Parathyroid adenoma (tissue), 2 donors: Measurements from ENCODE around the gene TMEM87B.

Experiments used
- H2AFZ ChIP-seq: fragments of 300-600 bp; sonication (generic); one replicate; pipeline ENCODE4 v1.7.0; 2017; ENCODE audit warnings: antibody characterized with exemption, mild to moderate bottlenecking
- H3K27ac ChIP-seq: fragments of 300-600 bp; sonication (generic); one replicate; pipeline ENCODE4 v1.7.0; 2017
- H3K27me3 ChIP-seq: fragments of 300-600 bp; sonication (generic); one replicate; pipeline ENCODE4 v1.7.0; 2017; ENCODE audit warnings: low read length; ENCODE audit not compliant: control insufficient read depth, insufficient read depth
- H3K36me3 ChIP-seq: fragments of 300-600 bp; sonication (generic); one replicate; pipeline ENCODE4 v1.7.0; 2017; ENCODE audit warnings: low read length; ENCODE audit not compliant: control insufficient read depth, insufficient read depth
- H3K4me1 ChIP-seq: fragments of 300-600 bp; sonication (generic); one replicate; pipeline ENCODE4 v1.7.0; 2017; ENCODE audit warnings: control low read depth
- H3K4me2 ChIP-seq: fragments of 300-600 bp; sonication (generic); one replicate; pipeline ENCODE4 v1.7.0; 2017; ENCODE audit warnings: low read length
- H3K4me3 ChIP-seq: fragments of 300-600 bp; sonication (generic); one replicate; pipeline ENCODE4 v1.7.0; 2017; ENCODE audit warnings: low read depth, low read length
- H3K79me2 ChIP-seq: fragments of 300-600 bp; sonication (generic); one replicate; pipeline ENCODE4 v1.7.0; 2017; ENCODE audit warnings: control low read depth
- H3K9ac ChIP-seq: fragments of 300-600 bp; sonication (generic); one replicate; pipeline ENCODE4 v1.7.0; 2017; ENCODE audit warnings: mild to moderate bottlenecking
- H3K9me3 ChIP-seq: fragments of 300-600 bp; sonication (generic); one replicate; pipeline ENCODE4 v1.7.0; 2017; ENCODE audit warnings: low read length; ENCODE audit not compliant: control insufficient read depth
- TF ChIP-seq, protein P1 (sequence below): fragments of 300-600 bp; sonication (generic); IDR thresholded peaks from one replicate; pipeline ENCODE4 v1.7.0; 2017; ENCODE audit warnings: antibody characterized with exemption, mild to moderate bottlenecking
- donor health status: primary hyperparathyroidism.

TMEM87B gene

DNA sequence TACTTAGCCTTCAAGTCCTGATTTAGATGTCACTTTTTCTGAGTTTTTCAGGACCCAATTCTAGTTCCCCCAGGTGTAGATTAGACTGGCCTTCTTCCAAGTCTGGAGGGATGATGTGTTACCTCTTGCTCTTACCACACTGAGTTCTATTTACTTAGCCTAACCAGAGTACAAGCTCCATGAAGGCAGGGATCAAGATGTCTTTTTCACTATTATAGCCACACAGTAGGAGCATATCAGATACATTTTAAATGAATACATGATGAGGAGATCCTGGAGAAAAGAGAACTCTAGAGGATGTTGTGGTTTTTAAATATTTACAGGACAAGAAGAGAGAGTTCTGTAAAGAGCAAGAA, 30.3 kb downstream of the TMEM87B start:
- Histone ChIP-seq H3K9me3 (no peaks in the 10 kb centered on the region), H3K36me3 (no peaks in the 10 kb centered on the region), H2AFZ (no peak overlapping the region), H3K79me2 (peaks cover 6% of the 10 kb centered on the region), H3K4me2 (no peak overlapping the region), H3K9ac (no peak overlapping the region), H3K27ac (no peak overlapping the region), H3K27me3 (no peaks in the 10 kb centered on the region), H3K4me1 (no peaks in the 10 kb centered on the region), H3K4me3 (no peak overlapping the region)
- TF ChIP-seq, protein P1, sequence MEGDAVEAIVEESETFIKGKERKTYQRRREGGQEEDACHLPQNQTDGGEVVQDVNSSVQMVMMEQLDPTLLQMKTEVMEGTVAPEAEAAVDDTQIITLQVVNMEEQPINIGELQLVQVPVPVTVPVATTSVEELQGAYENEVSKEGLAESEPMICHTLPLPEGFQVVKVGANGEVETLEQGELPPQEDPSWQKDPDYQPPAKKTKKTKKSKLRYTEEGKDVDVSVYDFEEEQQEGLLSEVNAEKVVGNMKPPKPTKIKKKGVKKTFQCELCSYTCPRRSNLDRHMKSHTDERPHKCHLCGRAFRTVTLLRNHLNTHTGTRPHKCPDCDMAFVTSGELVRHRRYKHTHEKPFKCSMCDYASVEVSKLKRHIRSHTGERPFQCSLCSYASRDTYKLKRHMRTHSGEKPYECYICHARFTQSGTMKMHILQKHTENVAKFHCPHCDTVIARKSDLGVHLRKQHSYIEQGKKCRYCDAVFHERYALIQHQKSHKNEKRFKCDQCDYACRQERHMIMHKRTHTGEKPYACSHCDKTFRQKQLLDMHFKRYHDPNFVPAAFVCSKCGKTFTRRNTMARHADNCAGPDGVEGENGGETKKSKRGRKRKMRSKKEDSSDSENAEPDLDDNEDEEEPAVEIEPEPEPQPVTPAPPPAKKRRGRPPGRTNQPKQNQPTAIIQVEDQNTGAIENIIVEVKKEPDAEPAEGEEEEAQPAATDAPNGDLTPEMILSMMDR: no peak

DNA sequence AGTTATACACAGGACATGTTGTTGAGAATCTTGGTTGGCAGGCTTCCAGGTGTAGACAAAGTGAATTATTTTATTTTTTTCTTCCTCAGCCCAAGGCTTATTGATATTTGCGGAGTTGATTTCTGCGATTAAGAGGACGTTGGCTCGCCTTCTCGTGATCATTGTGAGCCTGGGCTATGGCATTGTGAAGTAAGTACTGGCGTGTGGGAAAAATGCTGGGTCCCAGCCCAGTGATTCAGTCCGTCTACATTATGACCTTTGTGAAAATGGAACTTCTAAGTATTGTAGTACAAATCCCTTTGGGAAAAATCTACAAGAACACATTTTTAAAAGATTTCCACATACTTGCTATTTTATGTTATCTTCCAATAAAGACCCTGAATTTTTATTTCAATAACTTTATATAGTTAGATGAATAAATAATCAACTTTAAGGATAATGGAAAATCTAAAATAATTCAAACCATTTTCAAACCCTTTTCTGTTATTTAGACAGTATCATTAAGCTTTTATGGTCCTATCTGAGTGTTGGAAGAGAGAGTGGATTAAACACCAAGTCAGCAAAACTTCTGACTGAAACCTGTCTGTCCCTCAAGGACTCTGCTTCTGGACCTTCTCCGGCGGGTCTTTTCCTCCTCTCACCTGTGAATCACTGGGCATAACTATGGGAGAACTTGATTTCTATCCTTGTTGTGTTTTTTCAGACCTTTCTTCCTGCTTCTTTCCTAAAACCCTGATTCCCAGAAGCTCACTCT, 31.0 kb downstream of the TMEM87B start:
- H3K27me3 ChIP-seq: no peaks in the 10 kb centered on the region
- H3K9ac ChIP-seq: no peak overlapping the region
- H3K4me3 ChIP-seq: no peak overlapping the region
- no peaks in the 10 kb centered on the region for H3K4me1 ChIP-seq
- H3K4me2 ChIP-seq: no peak overlapping the region
- H3K36me3 ChIP-seq: no peaks in the 10 kb centered on the region
- H3K27ac ChIP-seq: no peak overlapping the region
- peaks cover 6% of the 10 kb centered on the region for H3K79me2 ChIP-seq
- H2AFZ ChIP-seq: no peak overlapping the region
- TF ChIP-seq, protein P1: no peak
- no peaks in the 10 kb centered on the region for H3K9me3 ChIP-seq

DNA sequence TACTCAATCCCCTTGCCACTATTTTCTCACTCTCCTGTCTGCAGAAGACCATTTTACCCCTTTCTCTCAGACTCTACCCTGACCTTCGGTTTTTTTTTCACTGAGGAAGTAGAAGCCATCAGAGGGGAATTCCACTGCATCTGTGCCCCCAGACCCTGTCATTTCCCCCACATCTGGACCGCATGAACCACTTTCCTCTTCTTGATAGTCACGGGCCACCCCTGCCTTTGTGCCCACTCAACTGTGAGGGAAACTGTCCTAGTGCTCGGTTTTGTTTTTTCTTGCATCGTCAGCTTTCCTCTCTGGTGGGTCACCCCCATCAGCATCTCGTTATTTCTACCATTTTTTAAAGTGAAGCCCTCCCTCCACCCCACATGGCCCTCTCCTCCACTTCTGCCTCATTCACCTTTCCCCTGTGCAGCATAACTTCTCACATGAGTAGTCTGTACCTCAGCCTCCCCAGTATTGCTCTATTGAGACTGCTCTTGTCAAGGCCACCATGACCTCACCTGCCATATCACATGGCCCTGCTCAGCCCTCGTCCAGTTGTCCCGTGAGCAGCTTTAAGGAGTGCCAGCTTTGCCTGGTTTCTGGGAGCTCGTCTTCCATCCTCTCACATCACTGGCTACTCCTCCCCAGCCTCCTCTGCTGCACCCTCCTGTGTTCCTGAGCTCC, 32.4 kb downstream of the TMEM87B start:
- TF ChIP-seq, protein P1: no peak
- H3K4me3 ChIP-seq: no peak overlapping the region
- H3K9ac ChIP-seq: no peak overlapping the region
- no peaks in the 10 kb centered on the region for H3K4me1 ChIP-seq
- H3K9me3 ChIP-seq: no peaks in the 10 kb centered on the region
- no peak overlapping the region for H2AFZ ChIP-seq
- no peak overlapping the region for H3K27ac ChIP-seq
- H3K27me3 ChIP-seq: no peaks in the 10 kb centered on the region
- no peak overlapping the region for H3K4me2 ChIP-seq
- no peaks in the 10 kb centered on the region for H3K36me3 ChIP-seq
- peaks cover 6% of the 10 kb centered on the region for H3K79me2 ChIP-seq

GRCh38 chr2:112089375-112089774, 34.3 kb downstream of the TMEM87B start:
- Histone ChIP-seq H3K27me3 (no peaks in the 10 kb centered on the region), H3K4me2 (no peak overlapping the region), H3K27ac (no peak overlapping the region), H3K4me1 (no peaks in the 10 kb centered on the region), H3K36me3 (no peaks in the 10 kb centered on the region), H3K9me3 (no peaks in the 10 kb centered on the region), H3K79me2 (peaks cover 6% of the 10 kb centered on the region), H3K9ac (no peak overlapping the region), H2AFZ (no peak overlapping the region), H3K4me3 (no peak overlapping the region)
- TF ChIP-seq, protein P1: no peak
